Ovary (tissue), 3 donors: ENCODE data around the gene ATP10D.

Source experiments
- POLR2A ChIP-seq: fragments of 450-650 bp; IDR thresholded peaks from one replicate; pipeline ENCODE4 v1.6.1; 2017; ENCODE audit warnings: antibody characterized with exemption, mild to moderate bottlenecking, moderate library complexity
- TF ChIP-seq, protein P1 (sequence below), 3 donors: fragments of 450-650 bp in 2 of 3; fragments of 200-600 bp in 1 of 3; IDR thresholded peaks; one replicate each; pipeline versions ENCODE4 v1.5.1 to v1.8.0; 2016 to 2022; ENCODE audit warnings: antibody characterized with exemption in 3 of 3, mild to moderate bottlenecking in 1 of 3
- donor health status: DM: no; HTN: no; CAD: no.

DNA sequence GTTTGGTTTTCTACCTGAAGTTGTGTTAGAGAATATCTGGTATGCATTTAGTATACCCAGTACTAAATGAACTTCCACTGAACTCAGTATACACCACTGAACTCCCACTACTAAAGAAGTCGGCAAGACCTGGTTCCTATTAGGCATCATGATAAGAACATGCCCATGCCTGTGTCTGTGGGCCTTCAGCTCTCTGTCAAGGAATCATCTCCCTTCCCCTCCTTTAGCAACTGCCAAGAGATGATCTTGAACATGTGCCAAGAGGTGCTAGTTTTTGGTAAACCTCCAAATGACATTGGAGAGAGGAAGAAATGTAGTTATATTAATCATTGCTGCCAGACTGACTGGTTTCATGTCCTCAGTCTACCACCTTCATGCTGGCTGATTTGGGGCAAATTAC lies 113.2 kb downstream of the ATP10D start:
- TF ChIP-seq, protein P1, sequence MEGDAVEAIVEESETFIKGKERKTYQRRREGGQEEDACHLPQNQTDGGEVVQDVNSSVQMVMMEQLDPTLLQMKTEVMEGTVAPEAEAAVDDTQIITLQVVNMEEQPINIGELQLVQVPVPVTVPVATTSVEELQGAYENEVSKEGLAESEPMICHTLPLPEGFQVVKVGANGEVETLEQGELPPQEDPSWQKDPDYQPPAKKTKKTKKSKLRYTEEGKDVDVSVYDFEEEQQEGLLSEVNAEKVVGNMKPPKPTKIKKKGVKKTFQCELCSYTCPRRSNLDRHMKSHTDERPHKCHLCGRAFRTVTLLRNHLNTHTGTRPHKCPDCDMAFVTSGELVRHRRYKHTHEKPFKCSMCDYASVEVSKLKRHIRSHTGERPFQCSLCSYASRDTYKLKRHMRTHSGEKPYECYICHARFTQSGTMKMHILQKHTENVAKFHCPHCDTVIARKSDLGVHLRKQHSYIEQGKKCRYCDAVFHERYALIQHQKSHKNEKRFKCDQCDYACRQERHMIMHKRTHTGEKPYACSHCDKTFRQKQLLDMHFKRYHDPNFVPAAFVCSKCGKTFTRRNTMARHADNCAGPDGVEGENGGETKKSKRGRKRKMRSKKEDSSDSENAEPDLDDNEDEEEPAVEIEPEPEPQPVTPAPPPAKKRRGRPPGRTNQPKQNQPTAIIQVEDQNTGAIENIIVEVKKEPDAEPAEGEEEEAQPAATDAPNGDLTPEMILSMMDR (IDR thresholded peaks at IDR 0.05), result no peak
- TF ChIP-seq POLR2A, result no peak
